ENCODE results near the gene RASA2.

The RASA2 gene

GRCh38 chr3:141486746-141487520 lies at the start of gene RASA2:
Gene RASA2 (plus strand): TSS chr3:141487027. CDS start chr3:141487084, 57 bp downstream.
- DNase-seq (ENCODE audit: low spot score), result peak; percentile 79

- no peak for DNase-seq (ENCODE audit: low spot score)
Measured at GRCh38 chr3:141439589-141439988, 47.2 kb upstream of the RASA2 start.

GRCh38 chr3:141440942-141441341 lies 45.9 kb upstream of the RASA2 start:
- no peak for DNase-seq (ENCODE audit: low spot score)

- peak; percentile 54 for DNase-seq (ENCODE audit: low spot score)
Measured at GRCh38 chr3:141441381-141442364, 45.2 kb upstream of the RASA2 start.

- DNase-seq (ENCODE audit: low spot score), result no peak
Measured at GRCh38 chr3:141442446-141442845, 44.4 kb upstream of the RASA2 start.

- DNase-seq (ENCODE audit: low spot score), result no peak
Measured at GRCh38 chr3:141442914-141443313, 43.9 kb upstream of the RASA2 start.

GRCh38 chr3:141444586-141445285 lies 42.1 kb upstream of the RASA2 start:
- no peak for DNase-seq (ENCODE audit: low spot score)

GRCh38 chr3:141445990-141446389 lies 40.8 kb upstream of the RASA2 start:
- no peak for DNase-seq (ENCODE audit: low spot score)

GRCh38 chr3:141446737-141447136 lies 40.1 kb upstream of the RASA2 start:
- DNase-seq (ENCODE audit: low spot score), result no peak

- DNase-seq (ENCODE audit: low spot score), result no peak
Measured at GRCh38 chr3:141447383-141447782, 39.4 kb upstream of the RASA2 start.

- no peak for DNase-seq (ENCODE audit: low spot score)
Measured at GRCh38 chr3:141448606-141449220, 38.1 kb upstream of the RASA2 start.

GRCh38 chr3:141449424-141449823 lies 37.4 kb upstream of the RASA2 start:
- DNase-seq (ENCODE audit: low spot score), result no peak

GRCh38 chr3:141450727-141451375 lies 36.0 kb upstream of the RASA2 start:
- no peak for DNase-seq (ENCODE audit: low spot score)

- peak; percentile 72 for DNase-seq (ENCODE audit: low spot score)
Measured at GRCh38 chr3:141452045-141452444, 34.8 kb upstream of the RASA2 start.

GRCh38 chr3:141452773-141453172 lies 34.1 kb upstream of the RASA2 start:
- no peak for DNase-seq (ENCODE audit: low spot score)

GRCh38 chr3:141454054-141454453 lies 32.8 kb upstream of the RASA2 start:
- no peak for DNase-seq (ENCODE audit: low spot score)

GRCh38 chr3:141454906-141455602 lies 31.8 kb upstream of the RASA2 start:
- DNase-seq (ENCODE audit: low spot score), result peak; percentile 69

GRCh38 chr3:141455603-141456300 lies 31.1 kb upstream of the RASA2 start:
- no peak for DNase-seq (ENCODE audit: low spot score)

- DNase-seq (ENCODE audit: low spot score), result no peak
Measured at GRCh38 chr3:141456301-141456625, 30.6 kb upstream of the RASA2 start.

- DNase-seq (ENCODE audit: low spot score), result no peak
Measured at GRCh38 chr3:141457624-141458236, 29.1 kb upstream of the RASA2 start.
